ENCODE results near the gene TMEM213. TPM values are rescaled to one million over a fixed set of nuclear protein-coding genes. Genes with fewer than 3 reads are reported as not detected.

TMEM213 gene
- total and polyA plus RNA-seq, 2 of the 13 experiments (the other 11 are each of a cell fraction or from before 2014, with no cell fraction given): not detected

GRCh38 chr7:138866353-138866752 is 68.6 kb downstream of the TMEM213 start (continued):
- TF ChIP-seq ZBTB4 (CRISPR knock-in tag; IDR thresholded peaks at IDR 0.05; ENCODE audit: borderline replicate concordance): no peak
- TF ChIP-seq ZNF503 (CRISPR knock-in tag; IDR thresholded peaks at IDR 0.05): no peak
- TF ChIP-seq THAP11 (CRISPR knock-in tag; IDR thresholded peaks at IDR 0.05): no peak

GRCh38 chr7:138867744-138868143 is 70.0 kb downstream of the TMEM213 start:
- Histone ChIP-seq H3K4me3 (replicated peaks in 1 of 3; ENCODE audit: insufficient read depth in 1 of 3, low read depth in 2 of 3, low read length in 3 of 3) (no peak overlapping the region), H3K9ac (ENCODE audit: insufficient read depth, low read depth, low read length) (no peak overlapping the region), H4K20me1 (ENCODE audit: insufficient read depth, low read length) (no peaks in the 10 kb centered on the region), H3K79me2 (ENCODE audit: insufficient read depth, low read length) (no peaks in the 10 kb centered on the region), H3K36me3 (replicated peaks in 1 of 2; ENCODE audit: control insufficient read depth in 1 of 2, insufficient read depth in 2 of 2, low read length in 2 of 2) (peaks cover 2 to 3% of the 10 kb centered on the region in 2 experiments; a peak in 1 of 5 replicates), H2AFZ (ENCODE audit: low read length) (no peak overlapping the region), H3K27me3 (ENCODE audit: control insufficient read depth in 1 of 2, insufficient read depth in 2 of 2, low read length in 2 of 2) (no peaks in the 10 kb centered on the region), H3K4me1 (ENCODE audit: insufficient read depth, low read length) (no peaks in the 10 kb centered on the region), H3K9me3 (ENCODE audit: low read length) (no peaks in the 10 kb centered on the region), H3K27ac (ENCODE audit: extremely low read length, insufficient read depth, low read length) (no peak overlapping the region), H3K4me2 (ENCODE audit: low read depth, low read length) (no peak overlapping the region)
- WGBS (ENCODE audit: low lambda C conversion rate): 96% methylated on average over 12 of the region's 19 CpGs
- ATAC-seq: no peak
- no peak for FAIRE-seq
- in situ Hi-C loops (cut with HindIII; ENCODE audit: extremely low pct_ligation_motif_present, low pct_unique_long_range_greater_than_20kb): no loop called here
- intact Hi-C loops (cut with micrococcal nuclease; ENCODE audit: unreplicated experiment): no loop called here
- CTCF ChIA-PET (ENCODE audit: low intra/inter-chr PET ratio, low total read pairs): no interaction called here
- no TSS peak for BruUV-seq (replicated peaks)
- POLR2A ChIA-PET: no interaction called here
- TF ChIP-seq JUND (CRISPR knock-in tag; IDR thresholded peaks at IDR 0.05) (no peak), HNF1B (CRISPR knock-in tag; IDR thresholded peaks at IDR 0.05) (no peak), ZNF776 (CRISPR knock-in tag; IDR thresholded peaks at IDR 0.05) (no peak), ARHGAP35 (CRISPR knock-in tag; IDR thresholded peaks at IDR 0.05; ENCODE audit: borderline replicate concordance) (no peak), SKIL (CRISPR knock-in tag; IDR thresholded peaks at IDR 0.05; ENCODE audit: borderline replicate concordance) (no peak), ZNF660 (CRISPR knock-in tag; IDR thresholded peaks at IDR 0.05; ENCODE audit: borderline replicate concordance, low read depth) (no peak), SP140L (CRISPR knock-in tag; IDR thresholded peaks at IDR 0.05; ENCODE audit: borderline replicate concordance) (no peak)
- DNase-seq (ENCODE audit: low spot score): no peak

Measured in HepG2 (cell line).